Measurements from ENCODE around the gene THSD4. TPM values are rescaled to one million over a fixed set of nuclear protein-coding genes. Genes with fewer than 3 reads are reported as not detected.

THSD4 gene
- total and polyA plus RNA-seq, 2 of the 4 experiments (the other 2 are of a cell fraction): 25.5 to 31.1 TPM

DNA sequence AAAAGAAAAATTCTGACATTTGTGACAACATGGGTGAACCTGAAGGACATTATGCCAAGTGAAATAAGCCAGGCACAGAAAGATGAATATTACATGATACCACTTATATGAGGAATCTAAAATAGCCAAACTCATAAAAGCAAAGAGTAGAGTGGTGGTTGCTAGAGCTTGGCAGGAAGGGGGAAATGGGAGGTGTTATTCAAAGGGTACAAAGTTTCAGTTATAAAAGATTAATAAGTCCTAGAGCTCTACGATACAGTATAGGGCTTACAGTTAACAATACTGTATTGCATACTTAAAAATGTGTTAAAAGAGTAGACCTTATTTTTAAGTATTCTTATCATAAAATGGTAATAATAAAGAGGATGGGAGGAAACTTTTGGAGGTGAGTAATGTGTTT is 583.5 kb downstream of the THSD4 start:
- Histone ChIP-seq H2BK15ac (ENCODE audit: low read depth, low read length) (no peak overlapping the region), H3K23ac (ENCODE audit: low read depth, low read length) (no peak overlapping the region), H3K9ac (ENCODE audit: low read depth, low read length) (no peak overlapping the region), H3K27me3 (ENCODE audit: control insufficient read depth, insufficient read depth, low read length) (no peaks in the 10 kb centered on the region), H2AK9ac (replicated peaks; ENCODE audit: low read depth, low read length, poor library complexity) (no peak overlapping the region), H3K4me1 (ENCODE audit: control insufficient read depth, insufficient read depth, low read length) (no peaks in the 10 kb centered on the region), H2AFZ (replicated peaks; ENCODE audit: low read length, poor library complexity) (no peak overlapping the region), H3K27ac (ENCODE audit: insufficient read depth, low read length) (no peak overlapping the region), H2BK120ac (ENCODE audit: low read depth, low read length) (no peak overlapping the region), H3K36me3 (ENCODE audit: control insufficient read depth, insufficient read depth, low read length) (no peaks in the 10 kb centered on the region), H2BK20ac (ENCODE audit: low read depth, low read length) (no peak overlapping the region), H3K79me1 (ENCODE audit: low read depth in 1 of 2, low read length in 2 of 2) (no peaks in the 10 kb centered on the region), H3K9me1 (ENCODE audit: insufficient read depth, low read length) (peaks cover 3% of the 10 kb centered on the region; the same call in 1 of the 2 replicates), H3K9me3 (ENCODE audit: control insufficient read depth, insufficient read depth, low read length) (no peaks in the 10 kb centered on the region), H3K4ac (ENCODE audit: low read depth, low read length) (no peak overlapping the region), H4K5ac (ENCODE audit: low read depth, low read length) (no peak overlapping the region), H3K14ac (replicated peaks; ENCODE audit: low read depth, low read length) (no peak overlapping the region), H3K4me3 (ENCODE audit: insufficient read depth, low read depth, low read length) (no peak overlapping the region), H2AK5ac (ENCODE audit: low read depth, low read length) (no peak overlapping the region), H4K91ac (ENCODE audit: insufficient read depth, low read depth, low read length) (no peak overlapping the region), H2BK5ac (ENCODE audit: low read depth, low read length, poor library complexity, severe bottlenecking) (no peak overlapping the region), H4K8ac (ENCODE audit: low read depth in 2 of 2, low read length in 2 of 2) (no peak overlapping the region), H3K18ac (ENCODE audit: low read depth, low read length) (no peak overlapping the region), H4K20me1 (ENCODE audit: insufficient read depth, low read length) (no peaks in the 10 kb centered on the region), H3K56ac (ENCODE audit: extremely low read depth, insufficient read depth, low read length) (no peak overlapping the region), H3K4me2 (ENCODE audit: low read depth, low read length) (no peak overlapping the region)
- intact Hi-C loops (cut with micrococcal nuclease): no loop called here
- no peak for TF ChIP-seq SMC3 (IDR thresholded peaks at IDR 0.05; ENCODE audit: low read depth, low read length)
- TF ChIP-seq MAZ (IDR thresholded peaks at IDR 0.05; ENCODE audit: borderline replicate concordance, low read depth, low read length): no peak
- TF ChIP-seq, protein P1, sequence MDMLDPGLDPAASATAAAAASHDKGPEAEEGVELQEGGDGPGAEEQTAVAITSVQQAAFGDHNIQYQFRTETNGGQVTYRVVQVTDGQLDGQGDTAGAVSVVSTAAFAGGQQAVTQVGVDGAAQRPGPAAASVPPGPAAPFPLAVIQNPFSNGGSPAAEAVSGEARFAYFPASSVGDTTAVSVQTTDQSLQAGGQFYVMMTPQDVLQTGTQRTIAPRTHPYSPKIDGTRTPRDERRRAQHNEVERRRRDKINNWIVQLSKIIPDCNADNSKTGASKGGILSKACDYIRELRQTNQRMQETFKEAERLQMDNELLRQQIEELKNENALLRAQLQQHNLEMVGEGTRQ (IDR thresholded peaks at IDR 0.05; ENCODE audit: low read depth, low read length): no peak
- no peak for TF ChIP-seq RAD21 (IDR thresholded peaks at IDR 0.05; ENCODE audit: low read length)
- TF ChIP-seq BHLHE40 (IDR thresholded peaks at IDR 0.05; ENCODE audit: low read depth, low read length): no peak
- no peak for TF ChIP-seq FOS (IDR thresholded peaks at IDR 0.05; ENCODE audit: low read depth, low read length)
- no peak for TF ChIP-seq MAFK (IDR thresholded peaks at IDR 0.05; ENCODE audit: low read depth, low read length)
- TF ChIP-seq POLR2A (IDR thresholded peaks at IDR 0.05; ENCODE audit: low read depth, low read length): no peak
- TF ChIP-seq RCOR1 (IDR thresholded peaks at IDR 0.05; ENCODE audit: insufficient replicate concordance, low read length): no peak
- no peak for TF ChIP-seq CHD1 (IDR thresholded peaks at IDR 0.05; ENCODE audit: low read depth, low read length)
- no peak for TF ChIP-seq NFE2L2 (IDR thresholded peaks at IDR 0.05; ENCODE audit: low read depth, low read length)
- no peak for TF ChIP-seq MXI1 (IDR thresholded peaks at IDR 0.05; ENCODE audit: borderline replicate concordance, low read depth, low read length)
- TF ChIP-seq RFX5 (IDR thresholded peaks at IDR 0.05; ENCODE audit: low read depth, low read length): no peak
- TF ChIP-seq CEBPB (IDR thresholded peaks at IDR 0.05; ENCODE audit: low read depth, low read length): no peak
- TF ChIP-seq, protein P2, sequence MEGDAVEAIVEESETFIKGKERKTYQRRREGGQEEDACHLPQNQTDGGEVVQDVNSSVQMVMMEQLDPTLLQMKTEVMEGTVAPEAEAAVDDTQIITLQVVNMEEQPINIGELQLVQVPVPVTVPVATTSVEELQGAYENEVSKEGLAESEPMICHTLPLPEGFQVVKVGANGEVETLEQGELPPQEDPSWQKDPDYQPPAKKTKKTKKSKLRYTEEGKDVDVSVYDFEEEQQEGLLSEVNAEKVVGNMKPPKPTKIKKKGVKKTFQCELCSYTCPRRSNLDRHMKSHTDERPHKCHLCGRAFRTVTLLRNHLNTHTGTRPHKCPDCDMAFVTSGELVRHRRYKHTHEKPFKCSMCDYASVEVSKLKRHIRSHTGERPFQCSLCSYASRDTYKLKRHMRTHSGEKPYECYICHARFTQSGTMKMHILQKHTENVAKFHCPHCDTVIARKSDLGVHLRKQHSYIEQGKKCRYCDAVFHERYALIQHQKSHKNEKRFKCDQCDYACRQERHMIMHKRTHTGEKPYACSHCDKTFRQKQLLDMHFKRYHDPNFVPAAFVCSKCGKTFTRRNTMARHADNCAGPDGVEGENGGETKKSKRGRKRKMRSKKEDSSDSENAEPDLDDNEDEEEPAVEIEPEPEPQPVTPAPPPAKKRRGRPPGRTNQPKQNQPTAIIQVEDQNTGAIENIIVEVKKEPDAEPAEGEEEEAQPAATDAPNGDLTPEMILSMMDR (conservative IDR thresholded peaks at IDR 0.05; ENCODE audit: low read depth, low read length): no peak
- CTCF ChIA-PET: no interaction called here
- no TSS peak for BruUV-seq (replicated peaks)
- DNase-seq (no peak), ATAC-seq (ENCODE audit: low read depth) (no peak)
- dilution Hi-C loops (cut with HindIII; ENCODE audit: low sequenced_read_pairs, unreplicated experiment): no loop called here
- POLR2A ChIA-PET (ENCODE audit: unreplicated experiment): no interaction called here
- in situ Hi-C loops (cut with MboI; ENCODE audit: low sequenced_read_pairs): no loop called here
- no CpG with 5 or more reads among the region's 1 CpG for WGBS, 2 experiments (ENCODE audit: extremely low coverage in 2 of 2, insufficient read length in 1 of 2)

Data from IMR-90 (cell line).